ENCODE results near the gene LACTB.

Gene LACTB

GRCh38 chr15:63186065-63186464, 64.4 kb downstream of the LACTB start:
- TF ChIP-seq POLR2AphosphoS5 (IDR thresholded peaks at IDR 0.05; ENCODE audit: low read depth, low read length) (no peak), SIN3A (IDR thresholded peaks at IDR 0.05; ENCODE audit: borderline replicate concordance, insufficient read depth, low read length) (no peak)

- TF ChIP-seq POLR2AphosphoS5 (IDR thresholded peaks at IDR 0.05; ENCODE audit: low read depth, low read length) (no peak), TAF1 (IDR thresholded peaks at IDR 0.05; ENCODE audit: borderline replicate concordance, insufficient read depth, low read length) (no peak), FOXP2 (optimal IDR thresholded peaks at IDR 0.05; ENCODE audit: borderline replicate concordance, extremely low read depth, extremely low read length, insufficient read depth) (no peak), REST (IDR thresholded peaks at IDR 0.05; ENCODE audit: insufficient read depth in 1 of 2, low read depth in 2 of 2, low read length in 2 of 2) (no peak), SIN3A (IDR thresholded peaks at IDR 0.05; ENCODE audit: borderline replicate concordance, insufficient read depth, low read length) (no peak)
These were observed 66.0 kb downstream of the LACTB start for GRCh38 chr15:63187589-63188226.

- no peak for TF ChIP-seq POLR2AphosphoS5 (IDR thresholded peaks at IDR 0.05; ENCODE audit: low read depth, low read length)
These were observed 66.7 kb downstream of the LACTB start for GRCh38 chr15:63188247-63188925.

- TF ChIP-seq POLR2AphosphoS5 (IDR thresholded peaks at IDR 0.05; ENCODE audit: low read depth, low read length) (peak; percentile 63), TAF1 (IDR thresholded peaks at IDR 0.05; ENCODE audit: borderline replicate concordance, insufficient read depth, low read length) (no peak), SIN3A (IDR thresholded peaks at IDR 0.05; ENCODE audit: borderline replicate concordance, insufficient read depth, low read length) (no peak; the same call in 1 of the 2 replicates), FOXP2 (optimal IDR thresholded peaks at IDR 0.05; ENCODE audit: borderline replicate concordance, extremely low read depth, extremely low read length, insufficient read depth) (peak; percentile 30)
These were observed 67.5 kb downstream of the LACTB start, which contains the start of gene RAB8B for GRCh38 chr15:63188926-63189871. Gene RAB8B (plus strand): TSS chr15:63189606. CDS start chr15:63189625, 19 bp downstream.

GRCh38 chr15:63189941-63190768, 68.5 kb downstream of the LACTB start:
- TF ChIP-seq POLR2AphosphoS5 (IDR thresholded peaks at IDR 0.05; ENCODE audit: low read depth, low read length) = no peak
- no peak for TF ChIP-seq TAF1 (IDR thresholded peaks at IDR 0.05; ENCODE audit: borderline replicate concordance, insufficient read depth, low read length)
- no peak for TF ChIP-seq FOXP2 (optimal IDR thresholded peaks at IDR 0.05; ENCODE audit: borderline replicate concordance, extremely low read depth, extremely low read length, insufficient read depth)
- TF ChIP-seq SIN3A (IDR thresholded peaks at IDR 0.05; ENCODE audit: borderline replicate concordance, insufficient read depth, low read length) = no peak
- TF ChIP-seq REST (IDR thresholded peaks at IDR 0.05; ENCODE audit: insufficient read depth in 1 of 2, low read depth in 2 of 2, low read length in 2 of 2) = no peak

- TF ChIP-seq FOXP2 (optimal IDR thresholded peaks at IDR 0.05; ENCODE audit: borderline replicate concordance, extremely low read depth, extremely low read length, insufficient read depth) (no peak), SIN3A (IDR thresholded peaks at IDR 0.05; ENCODE audit: borderline replicate concordance, insufficient read depth, low read length) (no peak), POLR2AphosphoS5 (IDR thresholded peaks at IDR 0.05; ENCODE audit: low read depth, low read length) (no peak), TAF1 (IDR thresholded peaks at IDR 0.05; ENCODE audit: borderline replicate concordance, insufficient read depth, low read length) (no peak), REST (IDR thresholded peaks at IDR 0.05; ENCODE audit: insufficient read depth in 1 of 2, low read depth in 2 of 2, low read length in 2 of 2) (no peak)
These were observed 69.3 kb downstream of the LACTB start for GRCh38 chr15:63190769-63191649.
